Measurements from ENCODE around the gene AAK1. TPM values are rescaled to one million over a fixed set of nuclear protein-coding genes. Genes with fewer than 3 reads are reported as not detected.

AAK1 gene
- total and polyA plus RNA-seq, 10 of the 15 experiments (the other 5 are each of a cell fraction or from before 2014, with no cell fraction given), result 2.9 to 41.4 (median 17.5) TPM

DNA sequence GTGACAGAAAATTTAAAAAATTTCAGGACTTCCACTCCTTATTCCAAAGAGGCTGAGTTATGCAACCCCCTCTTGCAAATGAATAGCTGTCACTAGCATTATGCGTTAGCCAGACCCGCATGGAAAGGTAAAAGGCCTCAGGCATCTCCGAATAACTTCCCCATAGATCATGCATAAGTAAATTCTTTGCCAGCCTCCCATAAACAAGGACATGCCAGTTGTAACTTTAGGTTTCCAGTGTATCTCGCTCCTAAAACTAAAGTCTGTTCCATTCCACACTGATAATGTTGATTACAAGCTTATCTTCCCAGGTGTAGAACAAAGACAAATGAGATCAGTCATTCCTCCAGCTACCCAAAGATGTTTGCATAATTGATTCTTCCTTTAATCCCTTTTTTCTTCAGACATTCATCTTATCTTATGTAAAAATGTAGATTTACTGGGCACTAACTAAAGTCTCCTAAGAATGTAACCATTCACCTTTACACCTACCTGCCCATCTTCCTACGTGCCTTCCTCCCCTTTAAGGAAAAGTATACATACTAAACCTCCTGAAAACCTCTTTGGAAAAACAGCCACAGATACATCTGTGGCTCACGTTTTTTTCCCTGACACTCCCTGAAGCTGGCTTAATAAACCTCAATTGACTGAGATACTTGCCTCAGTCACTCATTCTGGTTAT, 192.7 kb downstream of the AAK1 start:
- in situ Hi-C loops (cut with MboI), result no loop called here
- no peak overlapping the region for H2AFZ ChIP-seq (ENCODE audit: control insufficient read depth, low read depth, low read length)
- no peaks in the 10 kb centered on the region for H3K27me3 ChIP-seq (replicated peaks in 1 of 2; ENCODE audit: control insufficient read depth in 2 of 2, insufficient read depth in 2 of 2, low read length in 1 of 2)
- intact Hi-C loops (cut with micrococcal nuclease; ENCODE audit: unreplicated experiment), result no loop called here
- peaks cover 9% of the 10 kb centered on the region; the same call in 1 of the 2 replicates for H3K4me1 ChIP-seq (ENCODE audit: control insufficient read depth, insufficient read depth, low read length)
- TF ChIP-seq, protein P1, sequence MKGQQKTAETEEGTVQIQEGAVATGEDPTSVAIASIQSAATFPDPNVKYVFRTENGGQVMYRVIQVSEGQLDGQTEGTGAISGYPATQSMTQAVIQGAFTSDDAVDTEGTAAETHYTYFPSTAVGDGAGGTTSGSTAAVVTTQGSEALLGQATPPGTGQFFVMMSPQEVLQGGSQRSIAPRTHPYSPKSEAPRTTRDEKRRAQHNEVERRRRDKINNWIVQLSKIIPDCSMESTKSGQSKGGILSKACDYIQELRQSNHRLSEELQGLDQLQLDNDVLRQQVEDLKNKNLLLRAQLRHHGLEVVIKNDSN (IDR thresholded peaks at IDR 0.05; ENCODE audit: borderline replicate concordance, extremely low read length, insufficient read depth, low read depth, low read length), result no peak
- no peak for TF ChIP-seq TARDBP (IDR thresholded peaks at IDR 0.05; ENCODE audit: borderline replicate concordance)
- ATAC-seq (no peak), DNase-seq (ENCODE audit: low read depth, low spot score) (no peak), FAIRE-seq (no peak)
- POLR2A ChIA-PET, result no interaction called here
- CTCF ChIA-PET, result no interaction called here
- H4K20me1 ChIP-seq (ENCODE audit: control insufficient read depth, insufficient read depth), result no peaks in the 10 kb centered on the region
- RAD21 ChIA-PET (ENCODE audit: unreplicated experiment), result no interaction called here
- no peak overlapping the region for H3K27ac ChIP-seq (ENCODE audit: control insufficient read depth, insufficient read depth)
- no peak overlapping the region for H3K9ac ChIP-seq (ENCODE audit: control insufficient read depth, insufficient read depth, low read length)
- no TSS peak for BruUV-seq (replicated peaks)
- no peaks in the 10 kb centered on the region for H3K9me3 ChIP-seq (replicated peaks; ENCODE audit: control insufficient read depth, insufficient read depth, low read length)
- WGBS (ENCODE audit: insufficient coverage, insufficient replicate concordance, low lambda C conversion rate, missing lambda C conversion rate), result 70% methylated on average over 6 of the region's 6 CpGs
- no peaks in the 10 kb centered on the region for H3K79me2 ChIP-seq (ENCODE audit: control insufficient read depth, insufficient read depth, low read length)
- SMC1A ChIA-PET (ENCODE audit: uncharacterized antibody, unreplicated experiment), result interaction anchor here (0.8 kb wide), 1 partner anchor 13 kb away, joined by 3 read pairs; the partner anchor contains the start of gene NFU1
- no peak overlapping the region for H3K4me2 ChIP-seq (ENCODE audit: control insufficient read depth, insufficient read depth)
- no peak overlapping the region for H3K4me3 ChIP-seq
- H3K36me3 ChIP-seq (ENCODE audit: control insufficient read depth in 2 of 2, insufficient read depth in 2 of 2, low read length in 1 of 2), result no peaks in the 10 kb centered on the region

DNA sequence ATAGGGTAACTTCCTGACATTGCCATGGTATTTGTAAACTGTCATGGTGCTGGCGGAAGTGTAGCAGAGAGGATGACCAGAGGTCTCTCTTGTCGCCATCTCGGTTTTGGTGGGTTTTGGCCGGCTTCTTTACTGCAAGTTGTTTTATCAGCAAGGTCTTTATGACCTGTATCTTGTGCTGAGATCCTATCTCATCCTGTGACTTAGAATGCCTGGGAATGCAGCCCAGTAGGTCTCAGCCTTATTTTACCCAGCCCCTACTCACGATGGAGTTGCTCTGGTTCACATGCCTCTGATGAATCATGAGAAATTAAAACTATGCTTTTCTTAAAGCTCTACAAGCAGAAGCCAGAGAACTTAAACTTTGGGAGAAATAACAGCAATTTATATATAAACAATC, 193.6 kb downstream of the AAK1 start:
- Histone ChIP-seq H3K36me3 (ENCODE audit: control insufficient read depth in 2 of 2, insufficient read depth in 2 of 2, low read length in 1 of 2) (no peaks in the 10 kb centered on the region), H3K27me3 (replicated peaks in 1 of 2; ENCODE audit: control insufficient read depth in 2 of 2, insufficient read depth in 2 of 2, low read length in 1 of 2) (no peaks in the 10 kb centered on the region), H3K79me2 (ENCODE audit: control insufficient read depth, insufficient read depth, low read length) (no peaks in the 10 kb centered on the region), H3K27ac (ENCODE audit: control insufficient read depth, insufficient read depth) (no peak overlapping the region), H3K9me3 (replicated peaks; ENCODE audit: control insufficient read depth, insufficient read depth, low read length) (no peaks in the 10 kb centered on the region), H3K4me1 (ENCODE audit: control insufficient read depth, insufficient read depth, low read length) (peaks cover 9% of the 10 kb centered on the region; the same call in 1 of the 2 replicates), H3K4me3 (no peak overlapping the region), H2AFZ (ENCODE audit: control insufficient read depth, low read depth, low read length) (no peak overlapping the region), H4K20me1 (ENCODE audit: control insufficient read depth, insufficient read depth) (no peaks in the 10 kb centered on the region), H3K4me2 (ENCODE audit: control insufficient read depth, insufficient read depth) (no peak overlapping the region), H3K9ac (ENCODE audit: control insufficient read depth, insufficient read depth, low read length) (no peak overlapping the region)
- FAIRE-seq (no peak), DNase-seq (ENCODE audit: low read depth, low spot score) (no peak), ATAC-seq (no peak)
- BruUV-seq (replicated peaks), result no TSS peak
- SMC1A ChIA-PET (ENCODE audit: uncharacterized antibody, unreplicated experiment), result interaction anchor here (0.6 kb wide), 1 partner anchor 12 kb away, joined by 3 read pairs; the partner anchor contains the start of gene NFU1
- POLR2A ChIA-PET, result no interaction called here
- CTCF ChIA-PET, result no interaction called here
- intact Hi-C loops (cut with micrococcal nuclease; ENCODE audit: unreplicated experiment), result no loop called here
- WGBS (ENCODE audit: insufficient coverage, insufficient replicate concordance, low lambda C conversion rate, missing lambda C conversion rate), result 85% methylated on average over 5 of the region's 5 CpGs
- in situ Hi-C loops (cut with MboI), result no loop called here
- RAD21 ChIA-PET (ENCODE audit: unreplicated experiment), result no interaction called here
- TF ChIP-seq CEBPB (IDR thresholded peaks at IDR 0.05; ENCODE audit: borderline replicate concordance in 1 of 2, low read depth in 2 of 2, low read length in 2 of 2) (no peak), EP300 (IDR thresholded peaks at IDR 0.05; ENCODE audit: borderline replicate concordance in 1 of 2, control insufficient read depth in 1 of 2, low read depth in 2 of 2, low read length in 2 of 2) (no peak), POLR2AphosphoS2 (IDR thresholded peaks at IDR 0.05; ENCODE audit: low read depth, low read length) (no peak), ZNF622 (IDR thresholded peaks at IDR 0.05) (no peak), ZBED1 (IDR thresholded peaks at IDR 0.05; ENCODE audit: borderline replicate concordance) (no peak), YY1 (IDR thresholded peaks at IDR 0.05; ENCODE audit: low read depth, low read length) (no peak)
- TF ChIP-seq, protein P2, sequence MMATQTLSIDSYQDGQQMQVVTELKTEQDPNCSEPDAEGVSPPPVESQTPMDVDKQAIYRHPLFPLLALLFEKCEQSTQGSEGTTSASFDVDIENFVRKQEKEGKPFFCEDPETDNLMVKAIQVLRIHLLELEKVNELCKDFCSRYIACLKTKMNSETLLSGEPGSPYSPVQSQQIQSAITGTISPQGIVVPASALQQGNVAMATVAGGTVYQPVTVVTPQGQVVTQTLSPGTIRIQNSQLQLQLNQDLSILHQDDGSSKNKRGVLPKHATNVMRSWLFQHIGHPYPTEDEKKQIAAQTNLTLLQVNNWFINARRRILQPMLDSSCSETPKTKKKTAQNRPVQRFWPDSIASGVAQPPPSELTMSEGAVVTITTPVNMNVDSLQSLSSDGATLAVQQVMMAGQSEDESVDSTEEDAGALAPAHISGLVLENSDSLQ (IDR thresholded peaks at IDR 0.05), result no peak
- TF ChIP-seq, protein P3, sequence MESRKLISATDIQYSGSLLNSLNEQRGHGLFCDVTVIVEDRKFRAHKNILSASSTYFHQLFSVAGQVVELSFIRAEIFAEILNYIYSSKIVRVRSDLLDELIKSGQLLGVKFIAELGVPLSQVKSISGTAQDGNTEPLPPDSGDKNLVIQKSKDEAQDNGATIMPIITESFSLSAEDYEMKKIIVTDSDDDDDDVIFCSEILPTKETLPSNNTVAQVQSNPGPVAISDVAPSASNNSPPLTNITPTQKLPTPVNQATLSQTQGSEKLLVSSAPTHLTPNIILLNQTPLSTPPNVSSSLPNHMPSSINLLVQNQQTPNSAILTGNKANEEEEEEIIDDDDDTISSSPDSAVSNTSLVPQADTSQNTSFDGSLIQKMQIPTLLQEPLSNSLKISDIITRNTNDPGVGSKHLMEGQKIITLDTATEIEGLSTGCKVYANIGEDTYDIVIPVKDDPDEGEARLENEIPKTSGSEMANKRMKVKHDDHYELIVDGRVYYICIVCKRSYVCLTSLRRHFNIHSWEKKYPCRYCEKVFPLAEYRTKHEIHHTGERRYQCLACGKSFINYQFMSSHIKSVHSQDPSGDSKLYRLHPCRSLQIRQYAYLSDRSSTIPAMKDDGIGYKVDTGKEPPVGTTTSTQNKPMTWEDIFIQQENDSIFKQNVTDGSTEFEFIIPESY (IDR thresholded peaks at IDR 0.05), result no peak
- TF ChIP-seq, protein P4, sequence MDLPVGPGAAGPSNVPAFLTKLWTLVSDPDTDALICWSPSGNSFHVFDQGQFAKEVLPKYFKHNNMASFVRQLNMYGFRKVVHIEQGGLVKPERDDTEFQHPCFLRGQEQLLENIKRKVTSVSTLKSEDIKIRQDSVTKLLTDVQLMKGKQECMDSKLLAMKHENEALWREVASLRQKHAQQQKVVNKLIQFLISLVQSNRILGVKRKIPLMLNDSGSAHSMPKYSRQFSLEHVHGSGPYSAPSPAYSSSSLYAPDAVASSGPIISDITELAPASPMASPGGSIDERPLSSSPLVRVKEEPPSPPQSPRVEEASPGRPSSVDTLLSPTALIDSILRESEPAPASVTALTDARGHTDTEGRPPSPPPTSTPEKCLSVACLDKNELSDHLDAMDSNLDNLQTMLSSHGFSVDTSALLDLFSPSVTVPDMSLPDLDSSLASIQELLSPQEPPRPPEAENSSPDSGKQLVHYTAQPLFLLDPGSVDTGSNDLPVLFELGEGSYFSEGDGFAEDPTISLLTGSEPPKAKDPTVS (IDR thresholded peaks at IDR 0.05; ENCODE audit: low read depth, low read length), result no peak

Data from GM12878 (cell line).